Activated CD8-positive, alpha-beta memory T cell treated with anti-CD3 and anti-CD28 coated beads, Interleukin-2, amount 10 ng/mL, durations not matched to agents 7 days and 5 days (primary cell): Measurements from ENCODE around the gene KATNAL1. TPM values are rescaled to one million over a fixed set of nuclear protein-coding genes. Genes with fewer than 3 reads are reported as not detected.
"Not testable (repeated sequence)": the region's sequence is repeated elsewhere in the genome, so short reads cannot be mapped to it uniquely, and the experiment has no call there.

Source experiments
- ATAC-seq: fragments of 150-1000 bp; cut with Tn5 transposase; one replicate; pipeline ENCODE4 v1.10.0; 2021; ENCODE audit warnings: moderate library complexity
- CTCF ChIA-PET: fragments of 350-600 bp; sonication (Branson Sonifier 250); formaldehyde crosslinking; loops from one replicate; lab custom pipeline; 2021; ENCODE audit warnings: antibody characterized with exemption; lab: Charles Lee
- DNase-seq: peaks from one replicate; pipeline ENCODE4 v3.0.0-alpha.2; 2020
- H3K27ac Mint-ChIP-seq: one replicate; pipeline ENCODE4 v1.8.0; 2021; ENCODE audit warnings: mild to moderate bottlenecking, mixed read lengths
- H3K27me3 Mint-ChIP-seq: one replicate; pipeline ENCODE4 v1.8.0; 2021; ENCODE audit warnings: mixed read lengths
- H3K36me3 Mint-ChIP-seq: one replicate; pipeline ENCODE4 v1.8.0; 2021; ENCODE audit warnings: mild to moderate bottlenecking, mixed read lengths
- H3K4me1 Mint-ChIP-seq: one replicate; pipeline ENCODE4 v1.8.0; 2021; ENCODE audit warnings: mixed read lengths
- H3K4me3 Mint-ChIP-seq: one replicate; pipeline ENCODE4 v1.8.0; 2021; ENCODE audit warnings: mild to moderate bottlenecking, moderate library complexity, mixed read lengths
- H3K9me3 Mint-ChIP-seq: one replicate; pipeline ENCODE4 v1.8.0; 2022; ENCODE audit warnings: low read depth, mixed read lengths
- total RNA-seq, 2 experiments: library from RNA; stranded (reverse); gene quantifications; one replicate each; pipeline ENCODE4 v1.2.3, GENCODE V29; 2021

Gene KATNAL1
- total RNA-seq, 2 experiments from 2014 or later = 24.6 to 38.2 TPM

DNA sequence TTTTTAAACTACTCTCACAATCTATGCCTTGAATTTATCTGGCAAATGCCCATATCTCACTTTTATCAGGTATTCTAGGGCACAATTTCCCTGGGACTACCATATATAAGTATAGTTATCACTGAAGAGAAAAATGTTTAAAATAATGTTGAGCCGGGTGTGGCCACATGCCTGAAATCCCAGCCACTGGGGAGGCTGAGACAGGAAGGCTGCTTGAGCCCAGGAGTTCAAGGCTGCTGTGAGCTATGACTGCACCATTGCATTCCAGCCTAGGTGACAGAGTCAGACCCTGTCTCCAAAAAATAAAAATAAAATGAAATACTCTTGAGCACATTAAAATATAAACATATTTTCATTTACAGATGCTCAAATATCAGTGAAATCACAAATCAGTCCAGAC, 4.1 kb downstream of the KATNAL1 start:
- Mint-ChIP-seq H3K4me3 (no peak overlapping the region), H3K36me3 (peaks cover 17% of the 10 kb centered on the region), H3K4me1 (peaks cover 39% of the 10 kb centered on the region), H3K27ac (no peak overlapping the region), H3K9me3 (peaks cover 2% of the 10 kb centered on the region), H3K27me3 (no peaks in the 10 kb centered on the region)
- CTCF ChIA-PET = interaction anchor here (0.8 to 2.7 kb wide), 4 partner anchors 9 to 171 kb away, joined by 3 to 7 read pairs (median 4); no protein-coding TSS in a partner anchor
- DNase-seq (no peak), ATAC-seq (no peak)

DNA sequence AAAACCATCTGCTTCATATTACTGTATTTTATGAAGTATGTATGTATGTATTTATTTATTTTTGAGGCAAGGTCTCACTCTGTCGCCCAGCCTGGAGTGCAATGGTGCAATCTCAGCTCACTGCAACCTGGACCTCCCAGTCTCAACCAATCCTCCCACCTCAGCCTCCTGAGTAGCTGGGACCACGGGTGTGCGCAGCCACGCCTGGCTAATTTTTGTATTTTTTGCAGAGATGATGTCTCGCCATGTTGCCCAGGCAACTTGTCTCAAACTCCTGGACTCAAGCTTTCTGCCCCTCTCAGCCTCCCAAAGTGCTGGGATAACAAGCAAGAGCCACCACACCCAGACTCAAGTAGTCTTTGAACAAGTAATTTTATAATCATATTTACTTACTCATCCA, 5.5 kb downstream of the KATNAL1 start:
- Mint-ChIP-seq H3K27ac (no peak overlapping the region), H3K27me3 (no peaks in the 10 kb centered on the region), H3K36me3 (peaks cover 19% of the 10 kb centered on the region), H3K9me3 (peaks cover 2% of the 10 kb centered on the region), H3K4me3 (no peak overlapping the region), H3K4me1 (peaks cover 39% of the 10 kb centered on the region)
- ATAC-seq = no peak
- no peak for DNase-seq
- CTCF ChIA-PET = interaction anchor here (1.2 kb wide), 1 partner anchor 9 kb away, joined by 3 read pairs; no protein-coding TSS in a partner anchor

DNA sequence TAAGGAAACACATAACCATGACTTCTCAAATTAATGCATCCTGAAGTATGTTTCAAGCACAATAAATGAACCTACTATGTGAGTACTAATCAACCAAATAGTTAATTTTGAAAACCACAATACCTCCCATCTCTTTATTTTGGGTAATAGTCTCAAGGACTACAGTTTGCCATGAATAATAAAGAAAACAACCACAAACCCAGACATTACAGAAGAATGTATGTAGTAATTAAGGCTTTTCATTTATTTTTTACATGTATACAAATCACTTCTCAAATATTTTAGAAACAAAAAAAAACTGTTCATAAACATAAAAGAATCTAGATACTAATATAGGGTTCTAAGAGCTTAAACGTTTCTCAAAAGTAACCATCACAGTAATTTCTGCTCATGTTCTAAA, 6.8 kb downstream of the KATNAL1 start:
- Mint-ChIP-seq H3K27me3 (no peaks in the 10 kb centered on the region), H3K4me3 (no peak overlapping the region), H3K4me1 (peaks cover 35% of the 10 kb centered on the region), H3K36me3 (peaks cover 21% of the 10 kb centered on the region), H3K27ac (no peak overlapping the region), H3K9me3 (peaks cover 2% of the 10 kb centered on the region)
- DNase-seq (no peak), ATAC-seq (no peak)
- CTCF ChIA-PET = interaction anchor here (1.2 kb wide), 1 partner anchor 10 kb away, joined by 3 read pairs; no protein-coding TSS in a partner anchor

DNA sequence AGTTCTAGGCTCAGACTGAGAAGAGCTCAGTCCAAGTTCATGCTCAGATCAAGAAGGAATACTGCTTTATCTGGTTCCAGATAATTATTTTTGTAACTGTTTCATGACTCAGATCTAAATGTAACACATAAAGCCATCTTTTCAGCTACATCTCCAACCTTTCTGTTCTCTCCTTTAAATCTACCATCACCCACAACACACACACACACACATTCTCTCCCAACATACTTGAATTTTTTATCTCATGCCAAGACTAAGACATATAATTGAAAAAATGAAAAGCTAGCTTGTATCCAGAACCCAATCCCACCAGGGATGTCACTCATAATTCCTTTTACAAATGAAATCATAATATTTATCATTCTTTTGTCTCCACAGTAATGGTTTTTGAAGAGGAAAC, 7.6 kb downstream of the KATNAL1 start:
- H3K4me1 Mint-ChIP-seq = peaks cover 30% of the 10 kb centered on the region
- H3K4me3 Mint-ChIP-seq = no peak overlapping the region
- H3K9me3 Mint-ChIP-seq = peaks cover 2% of the 10 kb centered on the region
- CTCF ChIA-PET = interaction anchor here (1.3 to 1.4 kb wide), 2 partner anchors 10 to 167 kb away, joined by 3 read pairs; no protein-coding TSS in a partner anchor
- H3K36me3 Mint-ChIP-seq = peaks cover 25% of the 10 kb centered on the region
- H3K27me3 Mint-ChIP-seq = no peaks in the 10 kb centered on the region
- no peak overlapping the region for H3K27ac Mint-ChIP-seq
- DNase-seq (no peak), ATAC-seq (no peak)

DNA sequence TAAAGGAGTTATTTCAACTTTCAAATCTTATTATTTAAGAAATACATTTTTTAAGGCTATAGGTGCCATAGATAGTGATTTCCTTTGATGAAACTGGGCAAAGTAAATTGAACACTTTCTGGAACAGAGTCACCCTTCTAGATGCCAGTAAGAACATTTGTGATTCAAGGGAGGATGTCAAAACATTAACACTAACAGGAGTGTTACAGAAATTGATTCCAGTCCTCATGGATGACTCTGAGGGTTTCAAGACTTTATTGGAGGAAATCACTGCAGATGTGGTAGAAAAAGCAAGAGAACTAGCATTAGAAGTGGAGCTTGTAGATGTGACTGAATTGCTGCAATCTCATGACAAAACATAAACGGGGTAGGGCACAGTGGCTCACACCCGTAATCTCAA, 12.2 kb downstream of the KATNAL1 start:
- Mint-ChIP-seq H3K4me1 (peaks cover 13% of the 10 kb centered on the region), H3K9me3 (peaks cover 2% of the 10 kb centered on the region), H3K27me3 (no peaks in the 10 kb centered on the region), H3K27ac (no peak overlapping the region), H3K4me3 (no peak overlapping the region), H3K36me3 (peaks cover 32% of the 10 kb centered on the region)
- CTCF ChIA-PET = interaction anchor here (0.7 kb wide), 1 partner anchor 8 kb away, joined by 4 read pairs; no protein-coding TSS in a partner anchor
- no peak for DNase-seq
- no peak for ATAC-seq

DNA sequence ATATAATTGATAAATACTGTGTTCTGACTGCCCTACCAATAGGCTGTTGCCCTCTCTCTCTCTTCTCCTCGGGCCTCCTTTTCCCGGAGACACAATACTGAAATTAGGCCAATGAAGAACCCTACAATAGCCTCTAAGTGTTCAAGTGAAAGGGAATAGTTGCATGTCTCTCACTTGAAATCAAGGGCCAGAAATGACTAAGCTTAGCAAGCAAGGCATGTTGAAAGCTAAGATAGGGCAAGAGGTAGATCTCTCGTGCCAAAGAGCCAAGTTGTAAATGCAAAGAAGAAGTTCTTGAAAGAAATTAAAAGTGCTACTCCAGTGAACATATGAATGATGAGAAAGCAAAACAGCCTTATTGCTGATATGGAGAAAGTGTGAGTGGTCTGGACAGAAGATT, 13.3 kb downstream of the KATNAL1 start:
- no peak for DNase-seq
- CTCF ChIA-PET = no interaction called here
- H3K27me3 Mint-ChIP-seq = no peaks in the 10 kb centered on the region
- H3K4me1 Mint-ChIP-seq = peaks cover 10% of the 10 kb centered on the region
- no peak for ATAC-seq
- no peak overlapping the region for H3K27ac Mint-ChIP-seq
- no peak overlapping the region for H3K4me3 Mint-ChIP-seq
- H3K36me3 Mint-ChIP-seq = peaks cover 31% of the 10 kb centered on the region
- H3K9me3 Mint-ChIP-seq = peaks cover 2% of the 10 kb centered on the region

DNA sequence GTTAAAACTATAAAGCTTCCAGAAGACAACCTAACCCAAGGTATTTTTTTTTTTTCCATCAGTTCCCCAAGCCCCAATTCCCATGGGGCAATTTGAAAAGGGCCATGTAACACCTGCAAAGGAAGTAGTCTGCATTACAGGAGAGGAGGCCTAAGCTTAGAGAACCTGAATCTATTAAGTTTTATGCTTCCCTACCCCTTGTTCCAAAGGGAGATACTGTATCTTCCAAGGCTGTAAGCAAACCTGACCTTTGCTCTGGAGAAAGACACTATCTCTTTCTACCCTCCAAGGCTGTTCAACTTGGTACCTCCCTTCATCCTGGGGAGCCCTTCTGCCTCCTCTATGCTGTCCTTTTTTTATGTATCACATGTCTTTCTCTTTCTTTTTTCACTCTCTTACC, 15.0 kb downstream of the KATNAL1 start:
- Mint-ChIP-seq H3K4me3 (no peak overlapping the region), H3K4me1 (peaks cover 10% of the 10 kb centered on the region), H3K27me3 (no peaks in the 10 kb centered on the region), H3K9me3 (no peaks in the 10 kb centered on the region), H3K27ac (no peak overlapping the region), H3K36me3 (peaks cover 25% of the 10 kb centered on the region)
- CTCF ChIA-PET = no interaction called here
- no peak for DNase-seq
- no peak for ATAC-seq

DNA sequence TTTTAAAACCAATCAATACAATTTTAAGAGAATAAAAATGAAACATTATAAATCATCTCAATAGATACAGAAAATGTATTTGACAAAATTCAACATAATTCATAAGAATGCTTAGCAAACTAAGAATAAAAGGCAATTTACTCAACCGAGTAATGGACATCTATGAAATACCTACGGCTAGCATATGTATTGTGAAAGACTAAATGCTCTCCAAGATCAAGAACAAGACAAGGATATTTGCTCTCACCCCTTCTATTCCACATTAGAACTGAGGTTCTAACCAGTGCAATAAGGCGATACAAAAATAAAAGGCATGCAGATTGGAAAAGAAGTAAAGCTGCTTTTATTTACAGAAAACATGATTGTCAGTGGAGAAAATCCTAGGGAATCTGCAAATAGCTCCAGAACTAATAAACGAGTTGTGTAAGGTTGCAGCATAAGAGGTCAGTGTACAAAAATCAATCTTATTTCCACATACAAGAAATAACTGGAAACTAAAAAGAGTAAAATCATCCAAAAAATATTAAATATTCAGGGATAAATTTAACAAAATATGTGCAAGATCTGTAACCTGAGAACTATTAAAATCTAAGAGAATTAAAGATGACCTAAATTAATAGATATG, 16.4 kb downstream of the KATNAL1 start:
- no peaks in the 10 kb centered on the region for H3K27me3 Mint-ChIP-seq
- CTCF ChIA-PET = interaction anchor here (1.0 kb wide), 1 partner anchor 8 kb away, joined by 3 read pairs; no protein-coding TSS in a partner anchor
- ATAC-seq = no peak
- no peaks in the 10 kb centered on the region for H3K9me3 Mint-ChIP-seq
- H3K36me3 Mint-ChIP-seq = peaks cover 35% of the 10 kb centered on the region
- H3K4me1 Mint-ChIP-seq = peaks cover 10% of the 10 kb centered on the region
- no peak overlapping the region for H3K27ac Mint-ChIP-seq
- DNase-seq = no peak
- H3K4me3 Mint-ChIP-seq = no peak overlapping the region

DNA sequence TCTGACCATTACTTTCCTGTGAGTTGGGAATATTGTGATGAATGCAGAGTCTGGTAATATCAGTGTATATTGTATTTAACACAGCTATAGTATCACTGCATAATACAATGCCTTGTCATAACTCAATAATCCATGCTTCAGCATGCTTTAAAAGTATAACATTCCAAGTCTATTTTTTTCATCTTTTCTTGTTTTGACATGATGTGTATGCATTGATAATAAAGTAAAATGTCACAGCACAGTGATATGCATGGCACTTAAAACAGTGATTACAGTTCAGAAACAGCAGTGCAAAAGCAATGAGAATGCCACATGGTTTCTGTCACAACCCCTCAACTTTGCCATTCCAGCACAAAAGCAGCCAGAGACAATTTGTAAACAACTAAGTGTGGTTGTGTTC, 17.8 kb downstream of the KATNAL1 start:
- CTCF ChIA-PET = interaction anchor here (1.0 kb wide), 1 partner anchor 9 kb away, joined by 3 read pairs; no protein-coding TSS in a partner anchor
- no peak for ATAC-seq
- Mint-ChIP-seq H3K4me1 (peaks cover 10% of the 10 kb centered on the region), H3K27me3 (no peaks in the 10 kb centered on the region), H3K4me3 (no peak overlapping the region), H3K36me3 (peaks cover 45% of the 10 kb centered on the region), H3K9me3 (peaks cover 6% of the 10 kb centered on the region), H3K27ac (no peak overlapping the region)
- DNase-seq = no peak

DNA sequence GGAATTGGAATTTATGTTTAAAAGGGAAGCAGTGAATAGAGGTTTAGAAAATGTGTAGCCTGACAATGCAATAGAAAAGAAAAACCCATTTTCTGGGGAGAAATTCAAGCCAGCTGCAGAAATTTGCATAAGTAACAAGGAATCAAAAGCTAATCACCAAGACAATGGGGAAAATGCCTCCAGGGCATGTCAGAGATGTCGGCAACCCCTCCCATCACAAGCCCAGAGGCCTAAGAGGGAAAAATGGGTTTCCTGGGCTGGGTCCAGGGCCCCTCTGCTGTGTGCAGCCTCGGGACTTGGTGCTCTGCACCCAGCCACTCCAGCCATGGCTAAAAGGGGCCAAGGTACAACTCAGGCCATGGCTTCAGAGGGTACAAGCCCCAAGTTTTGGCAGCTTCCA, 21.3 kb downstream of the KATNAL1 start:
- H3K27ac Mint-ChIP-seq, H3K4me1 Mint-ChIP-seq, DNase-seq, ATAC-seq, H3K9me3 Mint-ChIP-seq, H3K4me3 Mint-ChIP-seq, CTCF ChIA-PET, H3K27me3 Mint-ChIP-seq: not testable (repeated sequence)
- H3K36me3 Mint-ChIP-seq = peaks cover 46% of the 10 kb centered on the region

DNA sequence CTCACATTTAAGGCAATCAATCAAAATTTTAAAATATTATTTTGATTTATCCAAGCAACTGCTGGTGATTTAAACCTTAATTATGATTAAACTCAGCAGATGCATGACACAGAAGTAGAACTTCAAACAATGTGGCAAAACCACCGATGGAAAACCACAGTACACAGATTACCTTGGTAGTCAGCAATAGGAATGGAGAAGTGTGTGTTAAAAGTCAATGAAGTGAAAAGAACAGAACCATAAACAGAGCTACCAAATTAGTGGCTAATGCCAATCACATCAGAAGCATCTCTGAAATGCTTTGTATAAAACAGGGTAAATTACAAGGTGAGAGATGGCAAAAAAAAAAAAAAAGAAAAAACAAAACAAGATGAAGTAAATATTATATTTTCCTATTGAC, 31.2 kb downstream of the KATNAL1 start:
- CTCF ChIA-PET = interaction anchor here (1.7 kb wide), 1 partner anchor 60 kb away, joined by 6 read pairs; no protein-coding TSS in a partner anchor
- no peak for DNase-seq
- Mint-ChIP-seq H3K4me3 (no peak overlapping the region), H3K27me3 (no peaks in the 10 kb centered on the region), H3K9me3 (peaks cover 3% of the 10 kb centered on the region), H3K36me3 (peaks cover 51% of the 10 kb centered on the region), H3K27ac (no peak overlapping the region), H3K4me1 (peaks cover 12% of the 10 kb centered on the region)
- ATAC-seq = no peak

DNA sequence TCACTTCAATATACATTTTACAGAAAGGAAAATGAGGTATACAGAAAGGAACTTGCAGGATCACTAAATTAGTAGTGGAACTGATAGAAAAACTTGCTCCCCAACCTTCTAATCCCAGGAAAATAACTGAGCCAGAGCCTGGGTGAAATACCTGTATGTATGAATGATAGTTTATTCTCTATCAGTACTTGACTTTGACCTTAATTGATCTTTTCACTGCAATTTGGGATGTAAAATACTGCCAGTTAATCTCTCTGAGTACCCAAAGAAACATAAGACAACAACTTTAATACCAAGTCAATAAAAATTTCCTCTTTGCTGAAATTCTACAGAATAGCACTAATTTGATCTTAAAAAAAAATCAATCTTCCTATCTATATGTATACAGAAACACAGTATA, 33.3 kb downstream of the KATNAL1 start:
- peaks cover 12% of the 10 kb centered on the region for H3K4me1 Mint-ChIP-seq
- CTCF ChIA-PET = no interaction called here
- no peaks in the 10 kb centered on the region for H3K27me3 Mint-ChIP-seq
- H3K4me3 Mint-ChIP-seq = no peak overlapping the region
- no peak overlapping the region for H3K27ac Mint-ChIP-seq
- DNase-seq = no peak
- H3K36me3 Mint-ChIP-seq = peaks cover 50% of the 10 kb centered on the region
- ATAC-seq = no peak
- H3K9me3 Mint-ChIP-seq = peaks cover 3% of the 10 kb centered on the region

DNA sequence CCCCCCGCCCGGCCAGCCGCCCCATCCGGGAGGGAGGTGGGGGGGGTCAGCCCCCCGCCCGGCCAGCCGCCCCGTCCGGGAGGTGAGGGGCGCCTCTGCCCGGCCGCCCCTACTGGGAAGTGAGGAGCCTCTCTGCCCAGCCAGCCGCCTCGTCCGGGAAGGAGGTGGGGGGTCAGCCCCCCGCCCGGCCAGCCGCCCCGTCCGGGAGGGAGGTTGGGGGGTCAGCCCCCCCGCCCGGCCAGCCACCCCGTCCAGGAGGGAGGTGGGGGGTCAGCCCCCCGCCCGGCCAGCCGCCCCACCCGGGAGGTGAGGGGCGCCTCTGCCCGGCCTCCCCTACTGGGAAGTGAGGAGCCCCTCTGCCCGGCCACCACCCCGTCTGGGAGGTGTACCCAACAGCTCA, 37.3 kb downstream of the KATNAL1 start:
- DNase-seq, H3K4me3 Mint-ChIP-seq, H3K27me3 Mint-ChIP-seq, H3K27ac Mint-ChIP-seq, CTCF ChIA-PET, ATAC-seq, H3K4me1 Mint-ChIP-seq, H3K9me3 Mint-ChIP-seq: not testable (repeated sequence)
- H3K36me3 Mint-ChIP-seq = peaks cover 30% of the 10 kb centered on the region

DNA sequence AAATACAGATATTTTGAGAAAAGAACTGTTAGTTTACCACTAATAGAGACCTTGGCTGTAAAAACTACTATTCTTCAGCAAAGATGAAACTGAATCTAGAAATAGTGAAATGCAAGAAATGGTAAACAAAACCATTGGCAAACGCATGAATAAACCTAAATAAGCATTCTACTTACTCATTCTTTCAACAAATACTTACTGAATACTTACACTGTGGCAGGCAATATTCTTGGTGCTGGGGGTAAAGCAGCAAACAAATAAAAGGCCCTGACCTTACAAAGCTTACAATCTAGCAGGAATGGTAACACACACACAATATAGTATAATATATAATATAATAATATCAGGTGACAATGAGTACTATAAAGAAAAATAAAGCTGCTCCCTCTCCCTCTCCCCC, 38.7 kb downstream of the KATNAL1 start:
- CTCF ChIA-PET = no interaction called here
- ATAC-seq = no peak
- Mint-ChIP-seq H3K27ac (no peak overlapping the region), H3K4me3 (no peak overlapping the region), H3K36me3 (peaks cover 18% of the 10 kb centered on the region), H3K9me3 (no peaks in the 10 kb centered on the region), H3K4me1 (no peaks in the 10 kb centered on the region), H3K27me3 (no peaks in the 10 kb centered on the region)
- no peak for DNase-seq
